LNCaP clone FGC (cell line): ENCODE data around the gene RIPPLY1.

ENCODE experiments used
- DNase-seq: peaks from one replicate; pipeline ENCODE4 v3.0.0-alpha.2; 2011; ENCODE audit warnings: low read depth
- H3K4me3 ChIP-seq: 2 replicates; pipeline ENCODE4 v1.5.1; 2011; ENCODE audit warnings: mild to moderate bottlenecking, low read depth, low read length, control low read depth
- CTCF ChIP-seq: IDR thresholded peaks from 2 replicates; pipeline ENCODE4 v1.5.1; 2012; ENCODE audit warnings: mild to moderate bottlenecking; ENCODE audit not compliant: control insufficient read depth, insufficient read depth; ENCODE audit errors: extremely low read depth

RIPPLY1 gene

GRCh38 chrX:106917830-106918500, 14.8 kb upstream of the RIPPLY1 start:
- H3K4me3 ChIP-seq, result no peak overlapping the region
- DNase-seq, result no peak
- no peak for TF ChIP-seq CTCF

- no peak for TF ChIP-seq CTCF
- H3K4me3 ChIP-seq, result no peak overlapping the region
- no peak for DNase-seq
Measured at GRCh38 chrX:106912864-106913263, 9.7 kb upstream of the RIPPLY1 start.

DNA sequence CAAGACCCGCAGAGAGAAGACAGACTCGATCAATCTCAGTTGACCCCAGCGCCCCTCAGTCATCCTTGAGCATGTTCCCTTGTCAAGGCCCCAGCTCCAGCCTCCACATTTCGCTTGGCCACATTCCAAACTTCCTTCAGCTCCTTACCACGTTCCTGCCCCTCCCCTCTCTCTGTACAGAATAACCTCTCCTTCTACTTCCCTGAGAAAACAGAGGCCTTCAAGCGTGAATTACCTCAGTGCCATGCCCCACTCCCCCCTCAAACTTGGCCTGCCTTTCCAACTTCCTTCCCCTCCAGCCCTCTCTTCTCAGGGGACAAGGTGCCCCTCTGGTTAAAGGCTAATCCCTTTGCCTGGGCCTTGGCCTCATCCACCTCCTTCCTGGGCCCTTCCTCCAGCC, 3.2 kb upstream of the RIPPLY1 start:
- no peak for DNase-seq
- no peak for TF ChIP-seq CTCF
- H3K4me3 ChIP-seq, result no peak overlapping the region

DNA sequence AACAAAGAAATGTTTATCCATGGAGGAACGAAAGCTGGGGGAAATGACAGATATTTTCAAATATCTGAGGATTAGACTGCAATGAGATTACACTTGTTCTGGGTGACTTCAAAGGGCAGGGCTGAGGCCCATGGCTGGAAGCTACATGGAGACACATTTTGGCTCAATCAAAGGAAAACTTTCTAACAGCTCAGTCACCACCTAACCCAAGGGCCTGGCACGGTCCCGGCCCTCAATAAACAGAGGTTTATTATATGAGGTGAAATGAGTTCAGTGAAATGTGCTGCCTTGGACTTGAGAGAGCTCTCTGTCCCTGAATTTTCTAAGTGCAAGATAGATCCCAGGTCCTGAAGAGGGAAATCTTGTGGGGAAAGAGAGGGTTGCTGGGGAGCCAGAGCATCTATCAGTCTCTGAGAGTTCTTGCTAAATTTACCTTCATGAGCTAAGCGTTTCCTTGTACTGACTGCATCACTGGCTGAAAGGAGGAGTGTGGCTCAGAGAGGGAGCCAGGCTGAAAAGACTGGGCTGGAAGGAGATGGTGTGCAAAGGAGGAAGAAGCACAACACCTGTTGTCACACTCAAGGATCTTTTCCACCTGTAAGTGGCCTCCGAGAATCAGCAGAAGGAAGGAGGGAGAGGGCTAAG, 2.0 kb upstream of the RIPPLY1 start:
- no peak overlapping the region for H3K4me3 ChIP-seq
- TF ChIP-seq CTCF, result no peak
- DNase-seq, result no peak

DNA sequence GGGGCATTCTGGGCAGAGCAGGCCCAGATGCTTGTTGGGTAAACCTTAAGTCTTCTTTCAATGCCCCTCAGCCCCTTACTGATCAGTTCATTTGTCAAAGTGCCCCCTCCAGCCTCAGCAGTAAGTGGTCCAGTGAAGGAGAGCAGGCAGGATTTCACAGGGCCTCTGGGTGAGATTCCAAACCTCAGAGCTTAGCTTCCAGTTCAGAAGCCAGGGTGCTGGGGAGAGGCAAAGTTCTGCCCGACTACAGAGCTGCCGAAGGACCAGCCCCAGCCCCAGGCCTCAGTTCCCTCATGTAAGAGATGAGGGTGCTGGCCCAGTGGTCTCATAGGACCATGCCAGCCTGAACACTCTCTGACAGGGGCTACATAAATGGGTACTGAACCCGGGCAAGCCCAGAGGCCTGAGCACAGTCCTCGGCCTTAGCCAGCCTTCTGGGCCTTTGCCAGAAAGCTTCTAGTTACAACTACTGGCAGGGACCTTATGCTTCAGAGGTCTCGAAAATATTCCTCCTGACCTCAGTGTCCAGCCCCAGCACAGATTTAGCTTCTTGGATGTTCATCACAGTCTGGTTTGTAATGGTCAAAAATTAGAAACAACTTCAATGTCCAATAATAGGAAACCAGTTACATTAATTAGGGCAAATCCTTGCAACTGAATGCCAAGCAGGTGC, 851 bp upstream of the RIPPLY1 start:
- no peak for DNase-seq
- no peak for TF ChIP-seq CTCF
- H3K4me3 ChIP-seq, result no peak overlapping the region

GRCh38 chrX:106902684-106903083, 457 bp downstream of the RIPPLY1 start:
- no peak for TF ChIP-seq CTCF
- DNase-seq, result no peak
- H3K4me3 ChIP-seq, result no peak overlapping the region
